Testis (tissue), 2 donors: ENCODE results near the gene CLCN3.

ENCODE experiments used
- CTCF ChIP-seq, 3 experiments: fragments of 450-650 bp in 2 of 3; fragments of 200-600 bp in 1 of 3; sonication (generic) in 1 of 3; IDR thresholded peaks; one replicate each; pipeline ENCODE4 v1.5.1; 2016 to 2019; ENCODE audit warnings: antibody characterized with exemption in 3 of 3, mild to moderate bottlenecking in 2 of 3, moderate library complexity in 1 of 3
- POLR2A ChIP-seq: fragments of 450-650 bp; IDR thresholded peaks from one replicate; pipeline ENCODE4 v1.6.1; 2017; ENCODE audit warnings: antibody characterized with exemption, mild to moderate bottlenecking, moderate library complexity

DNA sequence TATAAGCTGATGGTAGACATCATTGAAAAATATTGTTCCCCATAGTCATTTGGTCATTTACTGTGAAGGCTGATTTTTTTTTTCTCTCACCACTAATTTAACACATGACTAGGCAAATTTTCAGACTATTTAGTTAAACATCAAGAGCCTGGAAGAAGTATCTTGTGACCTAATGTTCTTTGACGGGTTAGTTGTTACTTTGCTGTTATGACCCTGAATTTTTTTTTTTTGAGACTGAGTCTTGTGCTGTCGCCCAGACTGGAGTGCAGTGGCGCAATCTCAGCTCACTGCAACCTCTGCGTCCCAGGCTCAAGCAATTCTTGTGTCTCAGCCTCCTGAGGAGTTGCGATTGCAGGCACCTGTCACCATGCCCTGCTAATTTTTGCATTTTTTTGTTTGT lies 70.4 kb downstream of the CLCN3 start:
- TF ChIP-seq CTCF (IDR thresholded peaks at IDR 0.05) (no peak), POLR2A (no peak)
